PC-3 (cell line): Measurements from ENCODE around the gene PLEKHG3.

Experiments used
- EZH2 ChIP-seq: fragments of 300-600 bp; sonication (generic); IDR thresholded peaks from one replicate; pipeline ENCODE4 v1.6.1; 2017; ENCODE audit warnings: antibody characterized with exemption, mild to moderate bottlenecking, low read length; ENCODE audit not compliant: unreplicated experiment
- EZH2phosphoT487 ChIP-seq: fragments of 300-600 bp; sonication (generic); IDR thresholded peaks from 2 replicates; pipeline ENCODE4 v1.6.1; 2018; ENCODE audit warnings: mild to moderate bottlenecking, antibody characterized with exemption, low read length, borderline replicate concordance
- TF ChIP-seq, protein P1 (sequence below): fragments of 300-600 bp; sonication (generic); conservative IDR thresholded peaks from 2 replicates; pipeline ENCODE4 v1.5.1; 2017; ENCODE audit warnings: antibody characterized with exemption, low read depth, mild to moderate bottlenecking, low read length

GRCh38 chr14:64758025-64758521 lies 53.8 kb downstream of the PLEKHG3 start:
- TF ChIP-seq EZH2, result no peak
- TF ChIP-seq, protein P1, sequence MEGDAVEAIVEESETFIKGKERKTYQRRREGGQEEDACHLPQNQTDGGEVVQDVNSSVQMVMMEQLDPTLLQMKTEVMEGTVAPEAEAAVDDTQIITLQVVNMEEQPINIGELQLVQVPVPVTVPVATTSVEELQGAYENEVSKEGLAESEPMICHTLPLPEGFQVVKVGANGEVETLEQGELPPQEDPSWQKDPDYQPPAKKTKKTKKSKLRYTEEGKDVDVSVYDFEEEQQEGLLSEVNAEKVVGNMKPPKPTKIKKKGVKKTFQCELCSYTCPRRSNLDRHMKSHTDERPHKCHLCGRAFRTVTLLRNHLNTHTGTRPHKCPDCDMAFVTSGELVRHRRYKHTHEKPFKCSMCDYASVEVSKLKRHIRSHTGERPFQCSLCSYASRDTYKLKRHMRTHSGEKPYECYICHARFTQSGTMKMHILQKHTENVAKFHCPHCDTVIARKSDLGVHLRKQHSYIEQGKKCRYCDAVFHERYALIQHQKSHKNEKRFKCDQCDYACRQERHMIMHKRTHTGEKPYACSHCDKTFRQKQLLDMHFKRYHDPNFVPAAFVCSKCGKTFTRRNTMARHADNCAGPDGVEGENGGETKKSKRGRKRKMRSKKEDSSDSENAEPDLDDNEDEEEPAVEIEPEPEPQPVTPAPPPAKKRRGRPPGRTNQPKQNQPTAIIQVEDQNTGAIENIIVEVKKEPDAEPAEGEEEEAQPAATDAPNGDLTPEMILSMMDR, result no peak
- no peak for TF ChIP-seq EZH2phosphoT487
